Measurements from ENCODE around the gene TCF15.

GRCh38 chr20:575230-575629, 34.9 kb downstream of the TCF15 start:
- TF ChIP-seq, protein P1, sequence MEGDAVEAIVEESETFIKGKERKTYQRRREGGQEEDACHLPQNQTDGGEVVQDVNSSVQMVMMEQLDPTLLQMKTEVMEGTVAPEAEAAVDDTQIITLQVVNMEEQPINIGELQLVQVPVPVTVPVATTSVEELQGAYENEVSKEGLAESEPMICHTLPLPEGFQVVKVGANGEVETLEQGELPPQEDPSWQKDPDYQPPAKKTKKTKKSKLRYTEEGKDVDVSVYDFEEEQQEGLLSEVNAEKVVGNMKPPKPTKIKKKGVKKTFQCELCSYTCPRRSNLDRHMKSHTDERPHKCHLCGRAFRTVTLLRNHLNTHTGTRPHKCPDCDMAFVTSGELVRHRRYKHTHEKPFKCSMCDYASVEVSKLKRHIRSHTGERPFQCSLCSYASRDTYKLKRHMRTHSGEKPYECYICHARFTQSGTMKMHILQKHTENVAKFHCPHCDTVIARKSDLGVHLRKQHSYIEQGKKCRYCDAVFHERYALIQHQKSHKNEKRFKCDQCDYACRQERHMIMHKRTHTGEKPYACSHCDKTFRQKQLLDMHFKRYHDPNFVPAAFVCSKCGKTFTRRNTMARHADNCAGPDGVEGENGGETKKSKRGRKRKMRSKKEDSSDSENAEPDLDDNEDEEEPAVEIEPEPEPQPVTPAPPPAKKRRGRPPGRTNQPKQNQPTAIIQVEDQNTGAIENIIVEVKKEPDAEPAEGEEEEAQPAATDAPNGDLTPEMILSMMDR (IDR thresholded peaks at IDR 0.05; ENCODE audit: poor library complexity) = no peak
- TF ChIP-seq EZH2 (IDR thresholded peaks at IDR 0.05; ENCODE audit: borderline replicate concordance) = no peak
- no peak for TF ChIP-seq EZH2phosphoT487 (IDR thresholded peaks at IDR 0.05; ENCODE audit: low read depth, severe bottlenecking, unreplicated experiment)

Measured in hepatocyte (in vitro differentiated cells).